NB4 (cell line): ENCODE measurements around the gene SMYD1.
"Not testable (repeated sequence)": the region's sequence is repeated elsewhere in the genome, so short reads cannot be mapped to it uniquely, and the experiment has no call there.

Source experiments
- DNase-seq: peaks from one replicate; pipeline ENCODE4 v3.0.0; 2010; ENCODE audit warnings: low read depth
- H3K4me3 ChIP-seq: one replicate; pipeline ENCODE4 v1.5.1; 2011; ENCODE audit warnings: mild to moderate bottlenecking, low read depth, low read length, moderate library complexity
- MYC ChIP-seq: IDR thresholded peaks from 2 replicates; pipeline ENCODE4 v1.6.1; 2011; ENCODE audit warnings: low read depth, low read length
- POLR2A ChIP-seq: IDR thresholded peaks from 2 replicates; pipeline ENCODE4 v1.6.1; 2011; ENCODE audit warnings: mild to moderate bottlenecking; ENCODE audit not compliant: insufficient read length; ENCODE audit errors: extremely low read depth
- TF ChIP-seq, protein P1 (sequence below): IDR thresholded peaks from one replicate; pipeline ENCODE4 v1.5.1; 2012; ENCODE audit warnings: low read depth, low read length
- TF ChIP-seq, protein P2 (sequence below): IDR thresholded peaks from 2 replicates; pipeline ENCODE4 v1.6.1; 2011; ENCODE audit warnings: low read depth, low read length

Gene SMYD1

DNA sequence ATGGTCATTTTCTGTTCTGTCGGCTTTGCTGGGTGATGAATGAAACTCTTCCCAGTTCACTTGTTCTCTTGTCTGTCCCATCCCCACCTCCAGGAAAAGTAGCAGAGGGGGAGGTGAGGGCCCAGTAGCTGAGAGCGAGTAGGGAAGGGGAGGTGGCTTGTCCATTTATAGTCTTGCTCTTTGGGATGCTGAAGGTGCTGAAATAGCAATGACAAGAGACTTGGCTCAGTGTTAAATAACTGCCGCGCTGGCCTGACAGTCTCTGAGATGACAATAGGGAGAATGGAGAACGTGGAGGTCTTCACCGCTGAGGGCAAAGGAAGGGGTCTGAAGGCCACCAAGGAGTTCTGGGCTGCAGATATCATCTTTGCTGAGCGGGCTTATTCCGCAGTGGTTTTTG is at the start of gene SMYD1:
Gene SMYD1 (plus strand): TSS at position 228 of the 400 bp plus-strand sequence. CDS start 40 bp downstream, at position 268.
- H3K4me3 ChIP-seq, result no peak within 1 kb of the TSS
- TF ChIP-seq POLR2A, result no peak
- TF ChIP-seq, protein P1, sequence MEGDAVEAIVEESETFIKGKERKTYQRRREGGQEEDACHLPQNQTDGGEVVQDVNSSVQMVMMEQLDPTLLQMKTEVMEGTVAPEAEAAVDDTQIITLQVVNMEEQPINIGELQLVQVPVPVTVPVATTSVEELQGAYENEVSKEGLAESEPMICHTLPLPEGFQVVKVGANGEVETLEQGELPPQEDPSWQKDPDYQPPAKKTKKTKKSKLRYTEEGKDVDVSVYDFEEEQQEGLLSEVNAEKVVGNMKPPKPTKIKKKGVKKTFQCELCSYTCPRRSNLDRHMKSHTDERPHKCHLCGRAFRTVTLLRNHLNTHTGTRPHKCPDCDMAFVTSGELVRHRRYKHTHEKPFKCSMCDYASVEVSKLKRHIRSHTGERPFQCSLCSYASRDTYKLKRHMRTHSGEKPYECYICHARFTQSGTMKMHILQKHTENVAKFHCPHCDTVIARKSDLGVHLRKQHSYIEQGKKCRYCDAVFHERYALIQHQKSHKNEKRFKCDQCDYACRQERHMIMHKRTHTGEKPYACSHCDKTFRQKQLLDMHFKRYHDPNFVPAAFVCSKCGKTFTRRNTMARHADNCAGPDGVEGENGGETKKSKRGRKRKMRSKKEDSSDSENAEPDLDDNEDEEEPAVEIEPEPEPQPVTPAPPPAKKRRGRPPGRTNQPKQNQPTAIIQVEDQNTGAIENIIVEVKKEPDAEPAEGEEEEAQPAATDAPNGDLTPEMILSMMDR, result no peak
- TF ChIP-seq, protein P2, sequence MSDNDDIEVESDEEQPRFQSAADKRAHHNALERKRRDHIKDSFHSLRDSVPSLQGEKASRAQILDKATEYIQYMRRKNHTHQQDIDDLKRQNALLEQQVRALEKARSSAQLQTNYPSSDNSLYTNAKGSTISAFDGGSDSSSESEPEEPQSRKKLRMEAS, result no peak
- TF ChIP-seq MYC, result no peak
- DNase-seq, result no peak

DNA sequence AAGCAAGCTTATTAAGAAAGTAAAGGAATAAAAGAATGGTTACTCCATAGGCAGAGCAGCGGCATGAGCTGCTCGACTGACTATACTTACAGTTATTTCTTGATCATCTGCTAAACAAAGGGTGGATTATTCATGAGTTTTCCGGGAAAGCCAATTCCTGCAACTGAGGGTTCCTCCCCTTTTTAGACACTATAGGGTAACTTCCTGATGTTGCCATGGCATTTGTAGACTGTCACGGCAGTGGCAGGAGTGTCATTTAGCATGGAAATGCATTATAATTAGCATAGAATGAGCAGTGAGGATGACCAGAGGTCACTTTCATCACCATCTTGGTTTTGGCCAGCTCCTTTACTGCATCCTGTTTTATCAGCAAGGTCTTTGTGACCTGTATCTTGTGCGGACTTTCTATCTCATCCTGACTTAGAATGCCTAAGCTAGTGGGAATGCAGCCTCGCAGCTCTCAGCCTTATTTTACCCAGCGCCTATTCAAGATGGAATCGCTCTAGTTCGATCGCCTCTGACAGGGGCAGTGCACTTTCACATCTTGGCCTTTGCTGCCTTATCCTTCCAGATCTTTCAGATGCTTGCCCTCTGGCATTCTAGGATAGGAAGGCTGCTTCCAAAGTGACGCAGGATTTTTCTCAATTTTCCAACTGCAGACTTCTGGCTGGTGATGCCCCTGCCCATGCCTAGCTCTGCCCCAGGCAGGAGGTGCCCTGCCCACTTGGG is 49.4 kb upstream of the SMYD1 start:
- DNase-seq, result not testable (repeated sequence)

DNA sequence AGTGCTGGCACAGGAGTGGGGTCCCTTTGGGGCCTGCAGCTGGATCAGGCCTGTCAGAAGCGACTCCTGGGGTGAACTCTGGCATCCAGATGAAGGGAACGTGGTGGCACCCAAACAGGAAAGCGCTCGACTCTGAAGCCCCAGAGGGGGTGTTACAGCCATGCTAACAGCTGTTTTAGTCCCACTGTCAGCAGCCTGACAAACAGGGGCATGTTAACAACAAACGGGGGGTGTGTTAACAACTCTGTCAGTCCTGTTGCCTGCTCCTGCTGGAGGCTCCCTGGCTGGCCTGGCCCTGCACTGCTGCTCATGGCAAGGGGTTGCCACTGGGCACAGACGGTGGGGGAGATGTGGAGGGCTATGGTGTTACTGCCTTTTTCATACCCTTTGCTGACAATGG is 48.7 kb upstream of the SMYD1 start:
- DNase-seq, result no peak
- TF ChIP-seq, protein P1, result no peak
- TF ChIP-seq MYC (no peak), POLR2A (no peak)
- TF ChIP-seq, protein P2, result no peak
- H3K4me3 ChIP-seq, result no peak overlapping the region

More for the DNA sequence above, 49.4 kb upstream of the SMYD1 start:
- not testable (repeated sequence) for H3K4me3 ChIP-seq

DNA sequence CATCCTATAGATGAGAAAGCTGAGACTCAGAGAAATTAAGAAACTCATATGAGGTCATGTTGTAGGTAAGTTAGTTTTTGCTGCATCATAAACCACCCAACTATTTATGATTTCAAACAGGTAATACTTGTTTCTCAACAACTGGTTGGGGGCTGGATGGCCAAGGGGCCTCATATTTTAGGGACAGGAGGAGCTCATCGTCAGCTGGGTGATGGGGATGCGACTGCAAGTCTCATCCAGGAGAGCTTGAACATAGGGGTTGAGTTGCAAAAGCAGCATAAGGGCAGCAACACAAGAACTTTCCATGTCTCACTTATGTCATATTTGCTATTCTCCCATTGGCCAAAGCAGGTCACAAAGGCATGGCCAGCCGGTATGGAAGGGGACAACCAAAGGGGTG is 47.6 kb upstream of the SMYD1 start:
- no peak for DNase-seq
- TF ChIP-seq, protein P2, result no peak
- TF ChIP-seq MYC, result no peak
- TF ChIP-seq POLR2A, result no peak
- TF ChIP-seq, protein P1, result no peak
- H3K4me3 ChIP-seq, result no peak overlapping the region

DNA sequence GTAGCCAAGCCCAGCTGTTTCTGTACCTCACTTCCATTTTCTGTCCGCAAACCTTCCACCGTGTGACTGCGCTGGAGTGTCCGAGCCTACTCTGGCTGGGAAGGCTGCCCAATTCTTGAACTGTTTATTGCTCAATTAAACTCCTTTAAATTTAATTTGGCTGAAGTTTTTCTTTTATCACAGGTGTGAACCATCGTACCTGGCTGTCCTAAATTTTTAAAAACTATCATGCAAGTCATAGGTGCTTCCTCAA is 45.0 kb upstream of the SMYD1 start:
- DNase-seq, result no peak
- no peak overlapping the region for H3K4me3 ChIP-seq
- TF ChIP-seq MYC, result no peak
- TF ChIP-seq, protein P1, result no peak
- no peak for TF ChIP-seq POLR2A
- TF ChIP-seq, protein P2, result no peak

DNA sequence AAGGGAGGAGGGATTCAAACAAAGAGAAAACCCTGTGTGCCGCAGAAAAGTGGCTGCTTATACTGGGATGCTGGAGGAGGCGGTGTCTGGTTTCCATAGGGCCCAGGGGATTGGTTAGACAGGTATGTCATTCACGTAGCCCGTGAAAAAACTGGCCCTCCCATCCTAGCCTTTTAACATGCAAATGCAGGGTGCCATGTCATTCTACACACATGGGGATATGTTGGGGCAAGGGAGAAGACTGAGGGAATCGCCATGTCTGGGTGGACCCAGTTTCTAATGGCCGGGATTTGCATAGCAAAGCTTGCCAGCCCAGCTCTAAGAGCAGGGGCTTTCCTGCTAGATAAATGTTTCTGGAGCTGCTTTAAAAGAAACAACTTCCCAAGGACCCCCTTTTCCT is 43.1 kb upstream of the SMYD1 start:
- H3K4me3 ChIP-seq, result no peak overlapping the region
- TF ChIP-seq, protein P1, result no peak
- no peak for TF ChIP-seq POLR2A
- TF ChIP-seq, protein P2, result no peak
- TF ChIP-seq MYC, result no peak
- no peak for DNase-seq
